ENCODE measurements around the gene CCDC142.
A peak's percentile ranks its signal among the peaks of the same experiment; 100 is the strongest.

The CCDC142 gene

DNA sequence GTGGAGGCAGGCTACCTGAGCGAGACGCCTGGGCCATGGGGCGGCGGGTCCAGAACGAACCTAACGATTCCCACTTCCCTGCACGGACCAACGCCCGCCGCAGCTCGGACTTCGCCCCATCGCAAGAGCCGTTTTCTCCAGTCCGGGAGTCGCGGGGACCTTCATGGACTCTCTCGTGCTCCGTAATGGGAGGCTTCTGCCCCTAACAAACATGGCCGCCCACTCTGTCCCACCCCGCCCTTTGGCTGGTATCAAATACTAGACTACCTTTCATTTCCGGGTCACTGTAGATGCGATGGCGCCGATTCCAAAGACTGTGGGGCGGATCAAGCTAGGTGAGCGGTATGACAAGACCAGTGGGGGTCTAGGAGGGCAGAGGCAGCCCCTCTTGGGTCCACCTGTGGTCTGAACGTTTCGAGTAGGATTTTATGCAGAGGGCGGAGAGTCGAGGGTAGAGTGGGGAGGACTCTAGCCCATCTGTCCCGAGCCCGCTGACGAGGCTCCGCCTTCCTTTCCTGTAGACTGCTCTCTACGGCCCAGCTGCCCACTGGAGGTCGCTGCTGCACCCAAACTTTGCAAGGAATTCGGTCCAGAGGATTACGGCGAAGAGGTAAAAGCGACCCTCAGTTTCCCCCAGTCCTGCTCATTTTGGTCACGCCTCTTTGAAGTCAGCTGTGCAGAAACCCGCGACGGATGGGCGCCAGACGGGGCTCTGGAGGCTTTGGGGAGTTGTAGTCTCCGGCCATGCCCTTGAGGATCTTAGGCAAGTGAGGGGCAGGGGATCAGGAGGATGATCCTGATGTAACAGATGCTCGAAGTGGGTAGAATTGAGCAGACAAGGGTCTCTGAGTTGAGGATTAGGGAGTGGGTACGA lies at the start of gene CCDC142, which contains the start of gene TTC31:
Gene CCDC142, minus strand, starts transcription at position 198 of the 874 bp plus-strand sequence. Its CDS starts 161 bp downstream, at position 37.
Gene TTC31, plus strand, starts transcription at position 281 of the 874 bp plus-strand sequence. Its CDS starts 15 bp downstream, at position 296.
- DNase-seq (ENCODE audit: low read depth), result peak; percentile 86

GRCh38 chr2:74532222-74532621 lies 49.4 kb upstream of the CCDC142 start:
- no peak for DNase-seq (ENCODE audit: low read depth)

- DNase-seq (ENCODE audit: low read depth), result no peak
Measured at GRCh38 chr2:74531666-74532065, 48.9 kb upstream of the CCDC142 start.

GRCh38 chr2:74530239-74531187 lies 47.7 kb upstream of the CCDC142 start:
- DNase-seq (ENCODE audit: low read depth), result peak; percentile 30

GRCh38 chr2:74529357-74530238 lies 46.8 kb upstream of the CCDC142 start, which contains the start of the genes AUP1 and HTRA2:
AUP1 (minus strand) TSS chr2:74529706; CDS start chr2:74529629, 77 bp downstream.
HTRA2 (plus strand) TSS chr2:74529933; CDS start chr2:74530007, 74 bp downstream.
- peak; percentile 76 for DNase-seq (ENCODE audit: low read depth)

- no peak for DNase-seq (ENCODE audit: low read depth)
Measured at GRCh38 chr2:74528600-74529356, 46.0 kb upstream of the CCDC142 start.

- DNase-seq (ENCODE audit: low read depth), result no peak
Measured at GRCh38 chr2:74527741-74528140, 44.9 kb upstream of the CCDC142 start.

GRCh38 chr2:74526649-74527230 lies 43.9 kb upstream of the CCDC142 start:
- no peak for DNase-seq (ENCODE audit: low read depth)

DNA sequence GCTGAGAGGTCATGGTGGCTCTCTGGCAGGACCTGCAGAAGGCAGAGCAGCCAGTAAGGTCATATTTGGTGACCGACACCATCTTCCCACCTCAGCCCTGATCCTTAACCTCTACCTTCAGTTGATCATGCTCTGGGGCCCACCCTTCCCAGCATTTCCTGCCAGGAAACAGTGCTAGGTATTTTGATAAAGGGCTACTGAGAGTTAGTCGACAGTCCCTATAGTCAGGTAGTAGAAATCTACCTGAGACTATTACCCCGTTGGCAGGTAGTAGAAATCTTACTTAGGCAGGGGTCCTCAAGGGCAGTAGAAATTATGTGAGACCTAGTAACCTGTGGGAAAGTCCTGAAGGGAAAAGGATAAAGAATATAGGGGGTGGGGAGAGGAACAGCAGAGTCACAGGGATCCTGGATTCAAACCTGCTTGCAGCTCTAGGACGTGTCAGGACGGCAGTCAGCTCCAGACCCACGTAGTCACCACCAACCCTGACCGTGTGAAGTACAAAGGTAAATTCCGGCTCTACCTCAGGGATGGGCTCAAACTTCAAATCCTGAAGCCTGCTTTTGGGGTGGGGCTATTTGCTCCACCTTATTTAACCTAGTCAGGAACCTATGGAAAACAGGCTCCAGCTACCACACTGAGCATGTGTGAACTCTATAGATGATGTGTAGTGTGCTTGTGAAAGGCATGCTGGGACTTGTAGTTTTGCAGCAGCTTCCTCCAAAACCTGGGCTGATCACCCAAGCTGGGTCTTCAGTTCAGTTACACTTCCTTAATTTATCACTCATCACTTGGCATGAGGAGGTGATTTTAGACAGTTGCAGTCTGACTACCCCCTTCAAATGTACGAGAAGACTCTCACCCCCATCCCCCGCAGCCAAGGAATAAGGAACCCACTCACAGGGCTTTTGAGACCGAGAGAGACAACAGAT lies 43.2 kb upstream of the CCDC142 start, which contains the start of gene DQX1:
Gene DQX1, minus strand, starts transcription at position 515 of the 932 bp plus-strand sequence. Its CDS starts 502 bp downstream, at position 13.
- DNase-seq (ENCODE audit: low read depth), result no peak

DNA sequence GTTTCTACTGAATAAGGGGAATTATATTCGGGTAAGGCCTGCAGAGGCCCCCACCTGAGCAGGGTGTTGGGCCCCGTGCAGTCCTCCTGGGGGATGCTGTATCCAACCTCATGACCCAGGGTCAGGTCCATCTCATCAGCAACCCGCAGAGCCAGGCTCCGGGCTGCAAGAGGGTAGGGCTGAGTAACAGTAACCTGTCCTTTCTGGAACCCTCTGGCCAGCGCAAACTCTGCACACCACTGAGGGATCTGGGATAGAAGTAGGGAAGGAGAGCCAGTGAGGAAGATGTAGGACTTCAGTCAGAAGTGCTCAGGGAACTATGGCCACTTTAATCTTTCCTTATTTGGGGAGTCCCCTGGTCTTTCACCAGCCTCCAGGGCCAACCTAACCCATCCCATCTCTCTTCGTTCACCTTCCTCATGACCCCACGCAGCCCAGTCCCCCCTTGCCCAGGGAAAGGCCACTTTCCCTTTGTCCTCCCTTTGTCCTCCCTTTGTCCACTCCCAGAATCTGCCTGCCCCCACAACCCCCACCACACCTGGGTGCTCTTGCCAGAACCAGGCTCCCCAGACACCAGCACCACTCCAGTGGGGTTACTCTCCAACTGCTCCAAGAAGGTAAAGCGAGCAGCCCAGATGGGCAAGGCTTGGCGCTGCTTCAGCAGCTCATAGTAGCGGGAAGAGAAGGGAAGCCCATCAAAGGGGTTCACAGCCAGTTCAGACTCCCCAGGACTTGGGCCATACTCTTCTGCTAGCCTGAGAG lies 42.3 kb upstream of the CCDC142 start:
- DNase-seq (ENCODE audit: low read depth), result no peak

GRCh38 chr2:74524005-74524404 lies 41.2 kb upstream of the CCDC142 start:
- DNase-seq (ENCODE audit: low read depth), result no peak

- no peak for DNase-seq (ENCODE audit: low read depth)
Measured at GRCh38 chr2:74522516-74522915, 39.7 kb upstream of the CCDC142 start.

- no peak for DNase-seq (ENCODE audit: low read depth)
Measured at GRCh38 chr2:74516650-74517049, 33.9 kb upstream of the CCDC142 start.

GRCh38 chr2:74515981-74516633 lies 33.3 kb upstream of the CCDC142 start:
- DNase-seq (ENCODE audit: low read depth), result peak; percentile 67

DNA sequence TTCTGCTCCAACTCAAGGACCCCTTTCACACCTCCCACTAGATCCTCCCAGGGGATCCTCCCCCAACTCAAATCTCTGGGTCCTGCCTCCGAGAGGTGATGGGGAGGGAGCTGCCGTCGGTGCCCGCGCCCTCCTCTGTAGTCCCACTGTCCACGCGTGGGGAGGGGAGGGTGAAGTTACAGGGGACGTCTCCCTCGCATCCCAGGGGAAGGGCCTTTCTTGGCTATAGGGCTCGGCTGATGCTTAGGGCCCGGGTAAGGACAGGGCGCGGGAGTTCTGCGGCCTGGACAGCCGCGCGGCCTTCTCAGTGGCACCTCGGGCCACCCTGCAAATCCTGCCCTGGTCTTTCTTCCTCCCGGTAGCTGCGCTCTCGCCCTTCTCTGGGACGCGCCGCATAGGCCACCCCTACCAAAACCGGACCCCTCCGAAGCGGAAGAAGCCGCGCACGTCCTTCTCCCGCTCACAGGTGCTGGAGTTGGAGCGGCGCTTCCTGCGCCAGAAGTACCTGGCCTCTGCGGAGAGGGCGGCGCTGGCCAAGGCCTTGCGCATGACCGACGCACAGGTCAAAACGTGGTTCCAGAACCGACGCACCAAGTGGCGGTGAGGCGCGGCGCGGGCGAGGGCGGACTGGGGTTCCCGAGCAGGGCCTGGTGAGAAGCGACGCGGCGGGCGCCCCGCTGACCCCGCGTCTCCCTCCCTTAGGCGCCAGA lies 32.6 kb upstream of the CCDC142 start:
- DNase-seq (ENCODE audit: low read depth), result no peak

DNA sequence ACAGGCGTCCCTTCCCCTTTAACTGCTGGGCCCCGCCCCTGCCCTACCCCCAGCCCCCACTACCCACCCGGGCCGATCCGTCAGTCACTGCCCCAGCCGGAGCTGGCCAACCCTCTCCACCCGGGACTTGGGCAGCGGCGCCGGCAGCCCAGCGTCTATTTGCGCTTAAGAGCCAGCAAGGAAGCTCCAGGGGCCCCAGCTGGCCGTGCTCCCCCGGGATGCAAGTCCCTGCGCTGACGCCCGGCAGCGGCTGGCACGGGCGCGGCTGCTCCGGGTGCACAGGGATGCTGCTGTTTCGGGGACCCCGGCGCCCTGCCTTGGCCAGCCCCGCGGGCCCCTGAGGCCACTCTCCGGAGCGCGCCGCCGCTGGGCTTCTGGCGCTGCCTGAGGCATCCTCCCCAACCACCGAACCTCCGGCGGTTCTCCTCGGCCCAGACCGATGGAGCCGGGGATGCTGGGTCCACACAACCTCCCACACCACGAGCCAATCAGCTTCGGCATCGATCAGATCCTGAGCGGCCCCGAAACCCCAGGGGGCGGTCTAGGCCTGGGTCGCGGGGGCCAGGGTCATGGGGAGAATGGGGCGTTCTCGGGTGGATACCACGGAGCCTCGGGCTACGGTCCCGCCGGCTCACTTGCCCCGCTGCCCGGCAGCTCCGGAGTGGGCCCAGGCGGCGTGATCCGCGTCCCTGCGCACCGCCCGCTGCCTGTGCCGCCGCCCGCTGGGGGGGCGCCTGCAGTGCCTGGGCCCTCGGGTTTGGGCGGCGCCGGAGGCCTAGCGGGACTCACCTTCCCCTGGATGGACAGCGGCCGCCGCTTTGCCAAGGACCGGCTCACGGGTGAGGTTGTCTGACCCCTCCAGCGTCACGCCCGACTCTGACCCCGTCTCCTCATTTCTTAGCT lies 31.8 kb upstream of the CCDC142 start, which contains the start of gene TLX2:
Gene TLX2, plus strand, starts transcription at position 83 of the 903 bp plus-strand sequence. Its CDS starts 357 bp downstream, at position 440.
- DNase-seq (ENCODE audit: low read depth), result no peak

Data from activated T-cell treated with anti-CD3 and anti-CD28 coated beads for 1 hour (primary cell).